Gastroesophageal sphincter (tissue), 4 donors: Measurements from ENCODE around the gene STX8. TPM values are rescaled to one million over a fixed set of nuclear protein-coding genes. Genes with fewer than 3 reads are reported as not detected.

Experiments
- ATAC-seq: fragments of 150-250 bp; one replicate; pipeline ENCODE4 v1.9.1; 2016; ENCODE audit warnings: mild to moderate bottlenecking, moderate library complexity
- H3K27ac ChIP-seq, 4 donors: fragments of 200-600 bp; sonication (generic) in 3 of 4; 1 replicate in 3 of 4; 2 replicates in 1 of 4; pipeline ENCODE4 v1.5.1; 2016 to 2019
- H3K27me3 ChIP-seq: fragments of 200-600 bp; sonication (generic); one replicate; pipeline ENCODE4 v1.5.1; 2019
- H3K36me3 ChIP-seq, 2 donors: fragments of 200-600 bp; sonication (generic); one replicate each; pipeline ENCODE4 v1.5.1; 2019; ENCODE audit warnings: control low read depth in 1 of 2
- H3K4me1 ChIP-seq, 3 donors: fragments of 200-600 bp; sonication (generic); 1 replicate in 2 of 3; 2 replicates in 1 of 3; pipeline ENCODE4 v1.5.1; 2016 to 2019; ENCODE audit warnings: control low read depth in 2 of 3
- H3K4me3 ChIP-seq, 2 donors: fragments of 200-600 bp; sonication (generic); one replicate each; pipeline ENCODE4 v1.5.1; 2019; ENCODE audit warnings: mild to moderate bottlenecking in 1 of 2, moderate library complexity in 1 of 2
- H3K9me3 ChIP-seq, 3 donors: fragments of 200-600 bp; sonication (generic); one replicate each; pipeline ENCODE4 v1.5.1; 2017 to 2019; ENCODE audit warnings: control low read depth in 2 of 3
- EP300 ChIP-seq: sonication (generic); formaldehyde crosslinking; IDR thresholded peaks from one replicate; pipeline ENCODE4 v1.6.1; 2017; ENCODE audit warnings: antibody characterized with exemption, mild to moderate bottlenecking
- POLR2A ChIP-seq, 2 donors: fragments of 450-650 bp; IDR thresholded peaks; one replicate each; pipeline ENCODE4 v1.6.1; 2017; ENCODE audit warnings: antibody characterized with exemption in 2 of 2, mild to moderate bottlenecking in 2 of 2, moderate library complexity in 1 of 2
- POLR2AphosphoS5 ChIP-seq: sonication (generic); formaldehyde crosslinking; IDR thresholded peaks from one replicate; pipeline ENCODE4 v1.6.1; 2017; ENCODE audit warnings: antibody characterized with exemption
- WGBS, 2 donors: methylation state at CpG; one replicate each; pipeline ENCODE4 v1.1.5; 2018; ENCODE audit warnings: low coverage in 1 of 2; 5-methylcytosine and 5-hydroxymethylcytosine counted together
- total RNA-seq, 4 donors: library from RNA; depleted of rRNA; stranded (reverse); fragments of >200 nt; gene quantifications; one replicate each; pipeline ENCODE4 v1.1.0, GENCODE V29; 2016
- TF ChIP-seq, protein P1 (sequence below), 4 experiments: fragments of 200-600 bp in 2 of 4; fragments of 450-650 bp in 2 of 4; sonication (generic) in 1 of 4; IDR thresholded peaks; one replicate each; pipeline ENCODE4 v1.5.1; 2017 to 2019; ENCODE audit warnings: antibody characterized with exemption in 4 of 4, mild to moderate bottlenecking in 2 of 4, moderate library complexity in 2 of 4

STX8 gene
- total RNA-seq, 4 donors from 2014 or later: 67.9 to 106 (median 87.1) TPM

- WGBS, 2 donors: 59 to 70% methylated on average over 4 of the region's 4 CpGs
Observed at GRCh38 chr17:9521062-9521461, 54.6 kb downstream of the STX8 start.

DNA sequence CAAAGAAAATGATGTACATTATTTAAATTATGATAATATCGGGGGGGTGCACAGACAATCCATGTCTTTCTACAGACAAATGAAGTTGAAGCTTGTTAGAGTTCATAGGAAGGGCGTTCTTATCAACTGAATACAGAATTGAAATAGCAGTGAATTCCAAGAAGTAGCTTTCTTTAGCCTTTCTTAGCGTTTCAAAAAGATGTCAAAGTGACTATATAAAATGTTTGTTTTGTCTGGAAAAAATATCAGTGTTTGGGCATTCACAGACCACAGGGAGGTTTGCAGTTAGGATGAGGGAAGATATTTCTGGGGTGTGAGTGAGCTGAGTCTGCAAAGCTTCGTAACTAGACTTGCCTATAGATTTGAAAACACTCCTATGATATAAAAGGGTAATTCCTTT, 55.0 kb downstream of the STX8 start:
- peaks cover 8 to 34% (median 12%) of the 10 kb centered on the region in 3 donors for H3K4me1 ChIP-seq
- no peak overlapping the region for H3K4me3 ChIP-seq
- ATAC-seq: no peak
- peak overlapping the region in 2 of 4 donors; percentile 31 to 42 for H3K27ac ChIP-seq
- TF ChIP-seq POLR2A (IDR thresholded peaks at IDR 0.05) (no peak), POLR2AphosphoS5 (no peak), EP300 (no peak)
- TF ChIP-seq, protein P1, sequence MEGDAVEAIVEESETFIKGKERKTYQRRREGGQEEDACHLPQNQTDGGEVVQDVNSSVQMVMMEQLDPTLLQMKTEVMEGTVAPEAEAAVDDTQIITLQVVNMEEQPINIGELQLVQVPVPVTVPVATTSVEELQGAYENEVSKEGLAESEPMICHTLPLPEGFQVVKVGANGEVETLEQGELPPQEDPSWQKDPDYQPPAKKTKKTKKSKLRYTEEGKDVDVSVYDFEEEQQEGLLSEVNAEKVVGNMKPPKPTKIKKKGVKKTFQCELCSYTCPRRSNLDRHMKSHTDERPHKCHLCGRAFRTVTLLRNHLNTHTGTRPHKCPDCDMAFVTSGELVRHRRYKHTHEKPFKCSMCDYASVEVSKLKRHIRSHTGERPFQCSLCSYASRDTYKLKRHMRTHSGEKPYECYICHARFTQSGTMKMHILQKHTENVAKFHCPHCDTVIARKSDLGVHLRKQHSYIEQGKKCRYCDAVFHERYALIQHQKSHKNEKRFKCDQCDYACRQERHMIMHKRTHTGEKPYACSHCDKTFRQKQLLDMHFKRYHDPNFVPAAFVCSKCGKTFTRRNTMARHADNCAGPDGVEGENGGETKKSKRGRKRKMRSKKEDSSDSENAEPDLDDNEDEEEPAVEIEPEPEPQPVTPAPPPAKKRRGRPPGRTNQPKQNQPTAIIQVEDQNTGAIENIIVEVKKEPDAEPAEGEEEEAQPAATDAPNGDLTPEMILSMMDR (IDR thresholded peaks at IDR 0.05): no peak
- WGBS, 2 donors: 64 to 87% methylated on average over 4 of the region's 4 CpGs
- H3K27me3 ChIP-seq: no peaks in the 10 kb centered on the region
- H3K9me3 ChIP-seq: no peaks in the 10 kb centered on the region
- H3K36me3 ChIP-seq: no peaks in the 10 kb centered on the region

More at GRCh38 chr17:9521062-9521461, 54.6 kb downstream of the STX8 start:
- Histone ChIP-seq H3K4me3 (no peak overlapping the region), H3K9me3 (no peaks in the 10 kb centered on the region), H3K4me1 (peaks cover 8 to 34% (median 12%) of the 10 kb centered on the region in 3 donors), H3K27me3 (no peaks in the 10 kb centered on the region), H3K27ac (peak overlapping the region in 2 of 4 donors; percentile 31 to 42), H3K36me3 (no peaks in the 10 kb centered on the region)
- ATAC-seq: no peak
- TF ChIP-seq, protein P1 (IDR thresholded peaks at IDR 0.05): no peak
- no peak for TF ChIP-seq POLR2A (IDR thresholded peaks at IDR 0.05)
- no peak for TF ChIP-seq POLR2AphosphoS5
- no peak for TF ChIP-seq EP300

DNA sequence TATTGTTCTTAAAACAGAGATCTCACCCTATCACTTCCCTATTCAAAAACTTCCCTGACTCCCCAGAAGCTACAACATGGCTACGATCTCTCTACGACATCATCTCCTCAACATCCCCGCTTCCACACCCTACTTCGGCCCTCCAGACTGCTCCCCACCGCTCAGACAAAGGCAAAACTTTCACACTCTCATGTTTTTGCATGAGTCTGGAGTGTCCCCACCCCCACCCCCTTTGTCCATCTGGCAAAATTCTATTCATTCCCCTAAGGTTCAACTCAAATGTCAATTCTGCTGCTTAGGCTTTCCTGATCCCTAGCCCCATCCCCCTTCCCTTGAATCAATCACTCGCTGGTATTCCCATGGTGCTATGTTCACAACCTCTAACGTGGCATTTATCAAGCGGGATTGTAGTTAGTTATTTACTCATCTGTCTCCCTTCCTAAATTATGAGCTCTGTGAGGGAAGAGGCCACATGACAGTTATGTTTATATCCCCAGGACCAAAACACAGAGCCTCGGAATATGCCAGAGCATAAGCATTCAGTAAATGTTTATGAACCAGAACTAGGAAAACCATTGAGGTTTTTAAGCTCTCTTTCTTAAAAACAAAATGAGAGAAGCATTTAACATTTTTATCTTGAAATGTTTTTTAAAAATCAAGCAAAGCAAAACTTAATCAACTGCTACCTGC, 55.9 kb downstream of the STX8 start:
- no peak for ATAC-seq
- no peaks in the 10 kb centered on the region for H3K36me3 ChIP-seq
- H3K4me1 ChIP-seq: peaks cover 8 to 34% (median 12%) of the 10 kb centered on the region in 3 donors
- TF ChIP-seq POLR2A (IDR thresholded peaks at IDR 0.05) (no peak), EP300 (no peak), POLR2AphosphoS5 (no peak)
- TF ChIP-seq, protein P1 (IDR thresholded peaks at IDR 0.05): no peak
- H3K27ac ChIP-seq: peak overlapping the region in 3 of 4 donors; percentile 28 to 56 (median 46)
- no peak overlapping the region for H3K4me3 ChIP-seq
- no peaks in the 10 kb centered on the region for H3K27me3 ChIP-seq
- no peaks in the 10 kb centered on the region for H3K9me3 ChIP-seq
- WGBS, 2 donors: 28 to 67% methylated on average over 7 to 8 of the region's 9 CpGs

DNA sequence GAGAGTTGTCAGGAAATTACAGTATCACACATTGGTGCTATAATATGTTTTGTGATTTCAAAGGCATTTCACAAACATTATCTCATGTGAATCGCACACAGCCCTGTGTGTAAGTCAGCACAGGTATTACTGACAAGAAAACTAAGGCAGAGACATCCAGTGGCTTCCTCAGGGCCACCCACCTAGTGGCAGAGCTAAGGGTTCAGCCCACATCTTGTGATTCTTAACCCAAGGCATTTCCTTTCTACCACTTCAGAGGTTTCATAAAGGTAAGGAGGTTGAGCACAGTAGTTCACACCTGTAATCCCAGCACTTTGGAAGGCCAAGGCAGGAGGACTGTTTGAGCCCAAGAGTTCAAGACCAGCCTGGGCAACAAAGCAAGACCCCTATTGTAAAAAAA, 58.2 kb downstream of the STX8 start:
- no peak overlapping the region for H3K4me3 ChIP-seq
- H3K36me3 ChIP-seq: no peaks in the 10 kb centered on the region
- H3K4me1 ChIP-seq: peaks cover 8 to 34% (median 12%) of the 10 kb centered on the region in 3 donors
- WGBS, 2 donors: 88 to 100% methylated on average over 1 of the region's 1 CpG
- no peaks in the 10 kb centered on the region for H3K27me3 ChIP-seq
- no peak for ATAC-seq
- no peak for TF ChIP-seq POLR2AphosphoS5
- no peak for TF ChIP-seq EP300
- no peaks in the 10 kb centered on the region for H3K9me3 ChIP-seq
- no peak overlapping the region for H3K27ac ChIP-seq

GRCh38 chr17:9513266-9513665, 62.4 kb downstream of the STX8 start:
- ATAC-seq: no peak
- no peak overlapping the region for H3K4me3 ChIP-seq
- WGBS, 2 donors: 85 to 92% methylated on average over 2 of the region's 2 CpGs

More at GRCh38 chr17:9513266-9513665, 62.4 kb downstream of the STX8 start:
- Histone ChIP-seq H3K36me3 (no peaks in the 10 kb centered on the region), H3K4me1 (no peaks in the 10 kb centered on the region), H3K27ac (no peak overlapping the region), H3K9me3 (peaks cover 0 to 15% (median 0%) of the 10 kb centered on the region in 3 donors), H3K27me3 (no peaks in the 10 kb centered on the region)
- TF ChIP-seq POLR2A (IDR thresholded peaks at IDR 0.05) (no peak), EP300 (no peak), POLR2AphosphoS5 (no peak)
- TF ChIP-seq, protein P1 (IDR thresholded peaks at IDR 0.05): no peak
